SK-N-SH (cell line): ENCODE measurements around the gene PTPN13. TPM values are rescaled to one million over a fixed set of nuclear protein-coding genes. Genes with fewer than 3 reads are reported as not detected.

Experiments
- CTCF ChIA-PET: fragments of 300-600, 350-600 bp; formaldehyde crosslinking; extraction: SDS; loops from one replicate; lab custom pipeline; 2021; lab: Yijun Ruan, JAX
- POLR2A ChIA-PET: fragments of 350-600 bp; sonication (Branson Sonifier 250); formaldehyde crosslinking; extraction: SDS; loops from one replicate; lab custom pipeline; 2020; ENCODE audit warnings: antibody characterized with exemption, inconsistent platforms; lab: Yijun Ruan, JAX
- DNase-seq: peaks from one replicate; pipeline ENCODE4 v3.0.0; 2012
- H2AFZ ChIP-seq: fragments of 200-600 bp; sonication (generic); 2 replicates; pipeline ENCODE4 v1.8.1; 2016; ENCODE audit warnings: antibody characterized with exemption, mild to moderate bottlenecking, low read depth
- H3F3A ChIP-seq: fragments of 200-600 bp; sonication (generic); replicated peaks from 2 replicates; pipeline ENCODE3; 2016; ENCODE audit warnings: antibody characterized with exemption, mild to moderate bottlenecking; ENCODE audit not compliant: insufficient read depth
- H3K27ac ChIP-seq, 2 experiments: fragments of 200-500 bp in 1 of 2; fragments of 200-600 bp in 1 of 2; sonication (Bioruptor generic) in 1 of 2; sonication (generic), shearing (Covaris generic) in 1 of 2; 2 replicates each; pipeline versions ENCODE4 v1.5.1 to v1.6.1; 2014 to 2016; ENCODE audit warnings: low read depth in 2 of 2, inconsistent platforms in 1 of 2, low read length in 1 of 2, mild to moderate bottlenecking in 1 of 2, mixed read lengths in 1 of 2
- H3K27me3 ChIP-seq: fragments of 200-600 bp; sonication (generic), shearing (Covaris generic); 2 replicates; pipeline ENCODE4 v1.6.1; 2016; ENCODE audit warnings: mixed run types; ENCODE audit not compliant: insufficient read depth
- H3K36me3 ChIP-seq, 2 experiments: fragments of 200-500 bp in 1 of 2; fragments of 200-600 bp in 1 of 2; sonication (Bioruptor generic) in 1 of 2; sonication (generic) in 1 of 2; replicated peaks in 1 of 2; 2 replicates each; pipeline versions ENCODE3 to v1.5.1; 2014 to 2016; ENCODE audit warnings: low read length in 1 of 2, mild to moderate bottlenecking in 1 of 2; ENCODE audit not compliant: insufficient read depth in 2 of 2, control insufficient read depth in 1 of 2
- H3K4me1 ChIP-seq, 2 experiments: fragments of 200-500 bp in 1 of 2; fragments of 200-600 bp in 1 of 2; sonication (Bioruptor generic) in 1 of 2; sonication (generic), shearing (Covaris generic) in 1 of 2; 2 replicates each; pipeline versions ENCODE4 v1.5.1 to v1.6.1; 2014 to 2016; ENCODE audit warnings: low read depth in 1 of 2, low read length in 1 of 2, mixed run types in 1 of 2; ENCODE audit not compliant: insufficient read depth in 2 of 2, control insufficient read depth in 1 of 2
- H3K4me2 ChIP-seq: fragments of 200-600 bp; sonication (generic), shearing (Covaris generic); 2 replicates; pipeline ENCODE4 v1.6.1; 2017; ENCODE audit warnings: mixed run types
- H3K4me3 ChIP-seq, 2 experiments: fragments of 200-500 bp in 1 of 2; fragments of 200-600 bp in 1 of 2; sonication (Bioruptor generic) in 1 of 2; sonication (generic), shearing (Covaris generic) in 1 of 2; 2 replicates each; pipeline versions ENCODE4 v1.5.1 to v1.8.1; 2014 to 2016; ENCODE audit warnings: low read depth in 2 of 2, inconsistent platforms in 1 of 2, low read length in 1 of 2, mild to moderate bottlenecking in 1 of 2, mixed read lengths in 1 of 2, moderate library complexity in 1 of 2
- H3K79me2 ChIP-seq: fragments of 200-600 bp; sonication (generic); 2 replicates; pipeline ENCODE4 v1.8.1; 2017; ENCODE audit warnings: mild to moderate bottlenecking; ENCODE audit not compliant: insufficient read depth
- H3K9ac ChIP-seq: fragments of 200-600 bp; sonication (generic); 2 replicates; pipeline ENCODE4 v1.6.1; 2017; ENCODE audit warnings: mixed run types
- H3K9me2 ChIP-seq: fragments of 200-600 bp; sonication (generic); 2 replicates; pipeline ENCODE4 v1.6.1; 2017; ENCODE audit warnings: mixed run types
- H3K9me3 ChIP-seq: fragments of 200-600 bp; sonication (generic); 2 replicates; pipeline ENCODE4 v1.6.1; 2017; ENCODE audit warnings: mixed run types, mild to moderate bottlenecking, moderate library complexity
- H4K20me1 ChIP-seq: fragments of 200-600 bp; sonication (generic); 2 replicates; pipeline ENCODE4 v1.6.1; 2017; ENCODE audit warnings: mild to moderate bottlenecking, mixed run types; ENCODE audit not compliant: insufficient read depth
- CHD2 ChIP-seq: fragments of 150-350 bp; IDR thresholded peaks from 2 replicates; pipeline ENCODE4 v1.6.1; 2018; ENCODE audit warnings: low read length; ENCODE audit not compliant: partially characterized antibody
- EP300 ChIP-seq, 2 experiments: IDR thresholded peaks; 2 replicates each; pipeline versions ENCODE4 v1.4.0 to v1.6.1; 2012; ENCODE audit warnings: borderline replicate concordance in 1 of 2, low read depth in 1 of 2, low read length in 1 of 2
- FOXJ3 ChIP-seq: sonication (generic); formaldehyde crosslinking; IDR thresholded peaks from 2 replicates; pipeline ENCODE4 v1.5.1; 2020; ENCODE audit warnings: mild to moderate bottlenecking, missing genetic modification reagents
- POLR2AphosphoS5 ChIP-seq: IDR thresholded peaks from 2 replicates; pipeline ENCODE4 v1.6.1; 2012; ENCODE audit warnings: low read depth, low read length
- SIN3A ChIP-seq: IDR thresholded peaks from 2 replicates; pipeline ENCODE4 v1.6.1; 2012; ENCODE audit warnings: low read depth, mild to moderate bottlenecking, low read length, moderate library complexity, borderline replicate concordance
- SMC3 ChIP-seq: IDR thresholded peaks from 2 replicates; pipeline ENCODE4 v1.6.1; 2012; ENCODE audit warnings: low read depth, low read length, improper control_type of control experiment
- TAF1 ChIP-seq: IDR thresholded peaks from 2 replicates; pipeline ENCODE4 v1.6.1; 2012; ENCODE audit warnings: low read depth, mild to moderate bottlenecking, low read length, moderate library complexity, borderline replicate concordance
- WGBS: methylation state at CpG from one replicate; pipeline ENCODE4 v1.1.6; 2017; ENCODE audit warnings: low lambda C conversion rate; 5-methylcytosine and 5-hydroxymethylcytosine counted together
- polyA plus RNA-seq, 3 experiments: library from polyadenylated mRNA; depleted of rRNA; stranded (reverse); fragments of >200 nt; gene quantifications; 2 replicates each; pipeline ENCODE4 v1.2.3, GENCODE V29; 2012
- TF ChIP-seq, protein P1 (sequence below): fragments of 150-350 bp; IDR thresholded peaks from 2 replicates; pipeline ENCODE4 v1.6.1; 2017; ENCODE audit warnings: antibody characterized with exemption, low read length, low read depth, borderline replicate concordance
- TF ChIP-seq, protein P2 (sequence below): fragments of 150-350 bp; IDR thresholded peaks from 2 replicates; pipeline ENCODE4 v1.6.1; 2016; ENCODE audit warnings: mild to moderate bottlenecking, low read depth, low read length
- TF ChIP-seq, protein P3 (sequence below): fragments of 200-600 bp; sonication (generic); IDR thresholded peaks from 2 replicates; pipeline ENCODE4 v1.6.1; 2017; ENCODE audit warnings: antibody characterized with exemption, mild to moderate bottlenecking, moderate library complexity

Gene PTPN13
- polyA plus RNA-seq, 1 of the 3 experiments (the other 2 are of a cell fraction), result 5.5 TPM

DNA sequence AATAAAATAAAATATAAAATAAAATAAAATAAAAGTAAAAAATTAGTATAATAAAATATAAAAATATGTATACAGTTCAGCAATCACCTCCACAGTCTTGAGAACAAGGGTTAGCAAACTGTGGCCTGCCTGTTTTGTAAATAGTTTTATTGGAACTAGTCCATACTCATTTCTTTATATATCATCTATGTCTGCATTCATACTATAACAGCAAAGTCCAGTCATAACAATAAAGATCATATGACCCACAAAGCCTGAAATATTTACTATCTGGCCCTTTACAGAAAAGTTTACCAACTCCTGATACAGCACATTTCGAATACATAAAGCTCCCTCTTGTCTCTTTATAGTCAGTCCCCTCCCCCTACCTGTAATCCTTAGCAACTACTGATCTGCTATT lies 143.1 kb downstream of the PTPN13 start:
- Histone ChIP-seq H3K79me2 (no peaks in the 10 kb centered on the region), H3K4me3 (no peak overlapping the region), H3K4me2 (no peak overlapping the region), H3K4me1 (no peaks in the 10 kb centered on the region), H4K20me1 (no peaks in the 10 kb centered on the region)
- POLR2A ChIA-PET, result no interaction called here
- TF ChIP-seq, protein P1, sequence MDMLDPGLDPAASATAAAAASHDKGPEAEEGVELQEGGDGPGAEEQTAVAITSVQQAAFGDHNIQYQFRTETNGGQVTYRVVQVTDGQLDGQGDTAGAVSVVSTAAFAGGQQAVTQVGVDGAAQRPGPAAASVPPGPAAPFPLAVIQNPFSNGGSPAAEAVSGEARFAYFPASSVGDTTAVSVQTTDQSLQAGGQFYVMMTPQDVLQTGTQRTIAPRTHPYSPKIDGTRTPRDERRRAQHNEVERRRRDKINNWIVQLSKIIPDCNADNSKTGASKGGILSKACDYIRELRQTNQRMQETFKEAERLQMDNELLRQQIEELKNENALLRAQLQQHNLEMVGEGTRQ, result no peak
- TF ChIP-seq, protein P2, sequence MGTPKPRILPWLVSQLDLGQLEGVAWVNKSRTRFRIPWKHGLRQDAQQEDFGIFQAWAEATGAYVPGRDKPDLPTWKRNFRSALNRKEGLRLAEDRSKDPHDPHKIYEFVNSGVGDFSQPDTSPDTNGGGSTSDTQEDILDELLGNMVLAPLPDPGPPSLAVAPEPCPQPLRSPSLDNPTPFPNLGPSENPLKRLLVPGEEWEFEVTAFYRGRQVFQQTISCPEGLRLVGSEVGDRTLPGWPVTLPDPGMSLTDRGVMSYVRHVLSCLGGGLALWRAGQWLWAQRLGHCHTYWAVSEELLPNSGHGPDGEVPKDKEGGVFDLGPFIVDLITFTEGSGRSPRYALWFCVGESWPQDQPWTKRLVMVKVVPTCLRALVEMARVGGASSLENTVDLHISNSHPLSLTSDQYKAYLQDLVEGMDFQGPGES, result no peak
- TF ChIP-seq SMC3 (no peak), TAF1 (no peak), SIN3A (no peak), POLR2AphosphoS5 (no peak), EP300 (IDR thresholded peaks at IDR 0.05; ENCODE audit: borderline replicate concordance in 1 of 2, low read depth in 1 of 2, low read length in 1 of 2) (no peak)
- TF ChIP-seq, all 33 proteins: peak for 0
- H3K36me3 ChIP-seq, result peaks cover 13 to 32% of the 10 kb centered on the region in 2 experiments
- H3K9ac ChIP-seq, result no peak overlapping the region
- no peaks in the 10 kb centered on the region for H3K9me2 ChIP-seq
- CTCF ChIA-PET, result no interaction called here
- H2AFZ ChIP-seq, result no peak overlapping the region
- H3K27ac ChIP-seq, result no peak overlapping the region
- H3K9me3 ChIP-seq, result no peaks in the 10 kb centered on the region
- 86% methylated on average over 1 of the region's 1 CpG for WGBS
- no peaks in the 10 kb centered on the region for H3K27me3 ChIP-seq
- H3F3A ChIP-seq, result no peaks in the 10 kb centered on the region
- DNase-seq, result no peak

DNA sequence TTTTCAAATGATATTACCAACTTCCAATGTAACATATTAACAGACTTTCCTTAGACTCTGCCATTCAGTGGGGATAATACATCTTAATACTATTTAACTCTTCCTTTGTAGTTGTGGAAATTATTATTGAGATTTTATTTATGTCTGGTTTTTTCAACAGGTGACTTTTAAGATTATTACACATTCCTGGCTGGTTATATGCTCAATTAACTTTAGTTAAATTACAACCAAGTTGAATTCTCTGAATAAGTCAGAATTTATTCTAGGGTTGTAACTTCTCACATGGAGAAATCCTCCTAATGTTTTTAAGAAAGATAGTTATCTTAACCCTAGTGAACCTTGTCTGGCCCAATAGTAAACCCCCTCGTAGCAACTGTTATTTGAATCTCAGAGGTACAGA lies 147.7 kb downstream of the PTPN13 start:
- ChIA-PET POLR2A (no interaction called here), CTCF (no interaction called here)
- Histone ChIP-seq H3K27ac (no peak overlapping the region), H3K9ac (no peak overlapping the region), H3K4me2 (no peak overlapping the region), H3K79me2 (no peaks in the 10 kb centered on the region), H3K36me3 (peaks cover 14% of the 10 kb centered on the region in 2 experiments), H3K9me2 (no peaks in the 10 kb centered on the region), H3K27me3 (no peaks in the 10 kb centered on the region)
- 92% methylated on average over 1 of the region's 1 CpG for WGBS
- no peak for TF ChIP-seq FOXJ3
- TF ChIP-seq, protein P3, sequence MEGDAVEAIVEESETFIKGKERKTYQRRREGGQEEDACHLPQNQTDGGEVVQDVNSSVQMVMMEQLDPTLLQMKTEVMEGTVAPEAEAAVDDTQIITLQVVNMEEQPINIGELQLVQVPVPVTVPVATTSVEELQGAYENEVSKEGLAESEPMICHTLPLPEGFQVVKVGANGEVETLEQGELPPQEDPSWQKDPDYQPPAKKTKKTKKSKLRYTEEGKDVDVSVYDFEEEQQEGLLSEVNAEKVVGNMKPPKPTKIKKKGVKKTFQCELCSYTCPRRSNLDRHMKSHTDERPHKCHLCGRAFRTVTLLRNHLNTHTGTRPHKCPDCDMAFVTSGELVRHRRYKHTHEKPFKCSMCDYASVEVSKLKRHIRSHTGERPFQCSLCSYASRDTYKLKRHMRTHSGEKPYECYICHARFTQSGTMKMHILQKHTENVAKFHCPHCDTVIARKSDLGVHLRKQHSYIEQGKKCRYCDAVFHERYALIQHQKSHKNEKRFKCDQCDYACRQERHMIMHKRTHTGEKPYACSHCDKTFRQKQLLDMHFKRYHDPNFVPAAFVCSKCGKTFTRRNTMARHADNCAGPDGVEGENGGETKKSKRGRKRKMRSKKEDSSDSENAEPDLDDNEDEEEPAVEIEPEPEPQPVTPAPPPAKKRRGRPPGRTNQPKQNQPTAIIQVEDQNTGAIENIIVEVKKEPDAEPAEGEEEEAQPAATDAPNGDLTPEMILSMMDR, result no peak
- no peak for TF ChIP-seq CHD2
- TF ChIP-seq, all 33 proteins: peak for 0
- Histone ChIP-seq H3F3A (no peaks in the 10 kb centered on the region), H3K4me1 (no peaks in the 10 kb centered on the region), H3K9me3 (no peaks in the 10 kb centered on the region), H3K4me3 (no peak overlapping the region), H4K20me1 (no peaks in the 10 kb centered on the region), H2AFZ (no peak overlapping the region)
- no peak for DNase-seq
